GM12875 (cell line): ENCODE measurements around the gene MRPS33.

ENCODE experiments used
- H3K4me3 ChIP-seq: one replicate; pipeline ENCODE4 v1.5.1; 2011; ENCODE audit warnings: low read depth, low read length, control low read depth
- TF ChIP-seq, protein P1 (sequence below): IDR thresholded peaks from 2 replicates; pipeline ENCODE4 v1.5.1; 2011; ENCODE audit warnings: low read depth, mild to moderate bottlenecking, control low read depth, inconsistent platforms, low read length, moderate library complexity, borderline replicate concordance; ENCODE audit not compliant: insufficient read depth

MRPS33 gene

DNA sequence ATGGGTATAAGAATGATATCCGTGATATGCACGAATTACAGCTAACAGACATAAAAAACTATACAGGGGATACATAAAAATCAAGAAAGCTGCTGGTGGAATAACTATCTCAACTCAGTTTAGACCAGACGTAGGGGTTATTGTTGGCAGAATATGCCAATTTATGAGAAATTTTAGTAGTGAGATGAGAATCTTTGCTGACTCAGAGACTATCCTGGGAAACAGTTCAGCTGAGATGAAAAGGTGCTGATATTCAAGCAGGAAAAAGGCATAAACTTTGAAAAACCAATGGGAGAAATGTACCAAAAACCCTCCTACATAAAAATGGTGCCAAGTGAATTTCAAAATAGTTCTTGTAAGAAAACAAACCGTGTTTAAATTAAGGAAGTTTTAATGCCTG lies 3.3 kb downstream of the MRPS33 start:
- TF ChIP-seq, protein P1, sequence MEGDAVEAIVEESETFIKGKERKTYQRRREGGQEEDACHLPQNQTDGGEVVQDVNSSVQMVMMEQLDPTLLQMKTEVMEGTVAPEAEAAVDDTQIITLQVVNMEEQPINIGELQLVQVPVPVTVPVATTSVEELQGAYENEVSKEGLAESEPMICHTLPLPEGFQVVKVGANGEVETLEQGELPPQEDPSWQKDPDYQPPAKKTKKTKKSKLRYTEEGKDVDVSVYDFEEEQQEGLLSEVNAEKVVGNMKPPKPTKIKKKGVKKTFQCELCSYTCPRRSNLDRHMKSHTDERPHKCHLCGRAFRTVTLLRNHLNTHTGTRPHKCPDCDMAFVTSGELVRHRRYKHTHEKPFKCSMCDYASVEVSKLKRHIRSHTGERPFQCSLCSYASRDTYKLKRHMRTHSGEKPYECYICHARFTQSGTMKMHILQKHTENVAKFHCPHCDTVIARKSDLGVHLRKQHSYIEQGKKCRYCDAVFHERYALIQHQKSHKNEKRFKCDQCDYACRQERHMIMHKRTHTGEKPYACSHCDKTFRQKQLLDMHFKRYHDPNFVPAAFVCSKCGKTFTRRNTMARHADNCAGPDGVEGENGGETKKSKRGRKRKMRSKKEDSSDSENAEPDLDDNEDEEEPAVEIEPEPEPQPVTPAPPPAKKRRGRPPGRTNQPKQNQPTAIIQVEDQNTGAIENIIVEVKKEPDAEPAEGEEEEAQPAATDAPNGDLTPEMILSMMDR = no peak
- H3K4me3 ChIP-seq = no peak overlapping the region

DNA sequence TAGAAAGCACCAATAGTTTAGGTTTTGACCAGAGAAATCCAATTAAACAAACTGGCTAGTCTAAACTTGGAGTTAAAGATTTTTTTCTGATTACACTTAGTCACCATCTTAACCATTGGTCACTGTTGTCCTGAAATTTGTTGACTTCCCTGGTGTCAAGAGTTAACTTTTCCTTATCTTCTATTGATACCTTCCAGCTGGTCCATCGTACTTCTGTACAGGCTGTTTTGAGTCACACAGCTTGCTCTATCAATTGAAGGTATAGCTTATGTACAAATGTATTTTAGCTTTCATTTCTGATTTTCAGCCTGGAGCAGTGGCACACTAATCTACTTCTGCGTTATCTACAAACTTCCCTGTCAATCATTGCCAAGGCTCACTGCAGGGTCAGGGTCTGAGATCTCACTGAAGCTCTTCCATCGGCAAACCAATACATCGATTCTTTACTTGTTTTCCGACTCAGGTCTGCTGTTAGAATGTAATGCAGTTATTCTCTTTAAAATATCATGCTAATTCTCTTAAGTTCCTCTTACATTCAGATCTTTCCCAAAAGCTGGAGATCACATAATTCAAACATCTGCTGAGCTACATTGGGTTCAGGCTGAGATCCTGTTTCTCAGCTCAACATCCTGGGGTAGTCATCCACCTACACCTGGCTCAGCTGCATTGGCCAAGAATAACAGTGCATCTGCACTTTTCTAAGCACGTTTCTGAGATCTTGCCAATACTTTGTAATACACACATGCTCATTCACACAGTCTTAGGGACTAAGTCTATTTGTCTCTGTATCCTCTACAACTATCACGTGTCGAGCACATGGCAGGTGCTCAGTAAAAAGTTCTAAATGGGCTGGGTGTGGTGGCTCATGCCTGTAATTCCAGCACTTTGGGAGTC lies 11.3 kb downstream of the MRPS33 start:
- TF ChIP-seq, protein P1 = no peak

DNA sequence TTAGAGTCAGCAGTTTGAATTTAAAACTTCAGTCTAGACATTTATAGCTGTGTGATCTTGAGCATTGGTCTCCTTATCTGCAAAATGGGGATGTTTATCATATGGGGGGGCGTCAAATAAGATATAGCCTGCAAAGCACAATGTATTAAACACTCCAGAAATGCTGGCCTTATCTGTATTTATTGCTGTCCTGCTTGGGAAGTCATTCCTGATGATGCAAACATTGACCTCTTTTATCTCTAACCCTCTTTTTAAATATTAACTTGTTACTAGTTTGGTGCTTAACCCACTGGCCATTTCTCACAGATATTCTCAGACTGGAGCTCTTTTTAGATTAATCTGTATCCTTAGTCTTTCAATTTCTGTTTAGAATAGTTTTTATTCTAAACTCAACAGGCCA lies 13.2 kb downstream of the MRPS33 start:
- TF ChIP-seq, protein P1 = no peak
- no peak overlapping the region for H3K4me3 ChIP-seq

More for the DNA sequence above, 11.3 kb downstream of the MRPS33 start:
- H3K4me3 ChIP-seq = no peak overlapping the region

DNA sequence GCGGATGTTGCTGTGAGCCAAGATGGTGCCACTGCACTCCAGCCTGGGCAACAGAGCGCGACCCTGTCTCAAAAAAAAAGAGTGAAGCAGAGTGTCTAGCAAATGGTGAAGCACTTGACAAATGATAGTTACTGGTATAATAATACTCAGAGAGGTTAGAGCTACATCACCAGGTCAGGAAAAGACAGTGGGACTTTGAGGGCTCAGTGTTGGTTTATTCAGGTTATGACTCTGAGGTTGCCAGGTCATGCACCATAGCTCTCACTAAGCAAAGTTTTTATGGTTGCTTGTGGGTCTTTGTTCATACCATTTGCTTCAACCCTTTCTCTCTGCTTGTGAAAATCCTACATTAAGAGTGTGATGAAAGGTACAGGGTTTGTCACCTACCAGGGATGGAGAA lies 13.6 kb downstream of the MRPS33 start:
- H3K4me3 ChIP-seq = no peak overlapping the region
- TF ChIP-seq, protein P1 = no peak

DNA sequence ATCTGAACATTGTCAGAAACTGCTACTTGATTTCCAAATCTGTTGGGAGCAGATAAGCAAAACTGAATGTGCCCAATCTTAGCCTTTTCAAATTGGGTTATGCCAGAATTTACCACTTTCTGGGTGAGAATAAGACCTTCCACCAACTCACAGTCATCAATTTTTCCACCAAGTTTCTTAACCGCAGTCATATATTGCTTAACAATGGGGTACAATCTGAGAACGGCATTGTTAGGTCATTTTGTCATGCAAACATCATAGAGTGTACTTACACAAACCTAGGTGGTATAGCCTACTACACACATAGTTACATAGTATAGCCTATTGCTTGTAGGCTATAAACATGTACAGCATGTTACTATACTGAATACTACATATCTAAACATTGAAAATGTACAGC lies 16.0 kb downstream of the MRPS33 start:
- TF ChIP-seq, protein P1 = no peak
- no peak overlapping the region for H3K4me3 ChIP-seq

DNA sequence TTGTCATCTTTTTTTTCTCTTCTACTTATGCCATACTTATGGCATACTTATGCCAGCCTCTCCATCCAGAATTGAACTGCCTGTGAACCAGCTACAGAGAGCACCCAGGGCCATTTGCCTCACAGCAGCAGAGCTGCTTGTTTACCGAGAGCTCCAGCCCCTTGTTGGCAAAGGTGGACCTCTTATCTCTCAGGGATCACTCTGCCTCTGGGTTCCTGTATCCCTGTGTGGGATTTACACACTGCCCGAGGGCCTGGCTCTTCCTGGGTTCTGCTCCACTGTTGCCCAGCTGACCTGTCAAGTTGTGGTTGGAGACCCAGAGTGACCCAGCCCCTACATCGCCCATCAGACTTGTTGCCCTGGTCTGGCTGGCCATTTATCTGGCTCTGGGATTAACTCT lies 22.3 kb downstream of the MRPS33 start:
- TF ChIP-seq, protein P1 = no peak
- no peak overlapping the region for H3K4me3 ChIP-seq
